ENCODE measurements around the gene NGFR.

NGFR gene

GRCh38 chr17:49469831-49470810 lies 25.0 kb upstream of the NGFR start:
- no peak for DNase-seq

GRCh38 chr17:49471089-49471683 lies 23.9 kb upstream of the NGFR start:
- DNase-seq: peak; percentile 22

GRCh38 chr17:49471769-49472168 lies 23.3 kb upstream of the NGFR start:
- DNase-seq: peak; percentile 51

- DNase-seq: no peak
These were observed 22.6 kb upstream of the NGFR start for GRCh38 chr17:49472527-49472926.

GRCh38 chr17:49473900-49474751 lies 21.0 kb upstream of the NGFR start:
- no peak for DNase-seq

- DNase-seq: no peak
These were observed 17.4 kb upstream of the NGFR start for GRCh38 chr17:49477709-49478108.

GRCh38 chr17:49480836-49481615 lies 14.1 kb upstream of the NGFR start:
- no peak for DNase-seq

GRCh38 chr17:49482144-49482817 lies 12.8 kb upstream of the NGFR start:
- no peak for DNase-seq

GRCh38 chr17:49483599-49484509 lies 11.2 kb upstream of the NGFR start:
- no peak for DNase-seq

GRCh38 chr17:49484588-49484987 lies 10.5 kb upstream of the NGFR start:
- no peak for DNase-seq

GRCh38 chr17:49486012-49486641 lies 9.0 kb upstream of the NGFR start:
- peak; percentile 82 for DNase-seq

GRCh38 chr17:49487183-49487582 lies 7.9 kb upstream of the NGFR start:
- DNase-seq: no peak

GRCh38 chr17:49488612-49489011 lies 6.5 kb upstream of the NGFR start:
- DNase-seq: no peak

GRCh38 chr17:49489348-49489747 lies 5.7 kb upstream of the NGFR start:
- no peak for DNase-seq

GRCh38 chr17:49490276-49490675 lies 4.8 kb upstream of the NGFR start:
- peak; percentile 87 for DNase-seq

- no peak for DNase-seq
These were observed 3.8 kb upstream of the NGFR start for GRCh38 chr17:49491192-49491769.

- DNase-seq: no peak
These were observed 601 bp upstream of the NGFR start for GRCh38 chr17:49494399-49494985.

- no peak for DNase-seq
These were observed 719 bp downstream of the NGFR start for GRCh38 chr17:49495842-49496182.

- peak; percentile 61 for DNase-seq
These were observed 1.2 kb downstream of the NGFR start for GRCh38 chr17:49496183-49496866.

Measured in NCI-H2171 treated with DMSO at 0.1 percent for 48 hours (cell line).